ENCODE data around the gene MAPK12. TPM values are rescaled to one million over a fixed set of nuclear protein-coding genes. Genes with fewer than 3 reads are reported as not detected.

The MAPK12 gene
- total and polyA plus RNA-seq, 12 donors: 10.6 to 23.0 (median 16.1) TPM

GRCh38 chr22:50296658-50297490 is 35.4 kb upstream of the MAPK12 start:
- no peaks in the 10 kb centered on the region for H3K9me3 ChIP-seq
- intact Hi-C loops (cut with DNase I): no loop called here
- DNase-seq (no peak), ATAC-seq (peak in 1 of 8 donors; percentile 6)
- peaks cover 64 to 99% (median 81%) of the 10 kb centered on the region in 9 donors for H3K4me1 ChIP-seq
- no peak overlapping the region for H3K4me3 ChIP-seq
- peak overlapping the region in 8 of 10 donors; percentile 15 to 76 (median 40) for H3K27ac ChIP-seq
- peaks cover 0 to 26% (median 0%) of the 10 kb centered on the region in 7 donors for H3K27me3 ChIP-seq
- TF ChIP-seq, protein P1, sequence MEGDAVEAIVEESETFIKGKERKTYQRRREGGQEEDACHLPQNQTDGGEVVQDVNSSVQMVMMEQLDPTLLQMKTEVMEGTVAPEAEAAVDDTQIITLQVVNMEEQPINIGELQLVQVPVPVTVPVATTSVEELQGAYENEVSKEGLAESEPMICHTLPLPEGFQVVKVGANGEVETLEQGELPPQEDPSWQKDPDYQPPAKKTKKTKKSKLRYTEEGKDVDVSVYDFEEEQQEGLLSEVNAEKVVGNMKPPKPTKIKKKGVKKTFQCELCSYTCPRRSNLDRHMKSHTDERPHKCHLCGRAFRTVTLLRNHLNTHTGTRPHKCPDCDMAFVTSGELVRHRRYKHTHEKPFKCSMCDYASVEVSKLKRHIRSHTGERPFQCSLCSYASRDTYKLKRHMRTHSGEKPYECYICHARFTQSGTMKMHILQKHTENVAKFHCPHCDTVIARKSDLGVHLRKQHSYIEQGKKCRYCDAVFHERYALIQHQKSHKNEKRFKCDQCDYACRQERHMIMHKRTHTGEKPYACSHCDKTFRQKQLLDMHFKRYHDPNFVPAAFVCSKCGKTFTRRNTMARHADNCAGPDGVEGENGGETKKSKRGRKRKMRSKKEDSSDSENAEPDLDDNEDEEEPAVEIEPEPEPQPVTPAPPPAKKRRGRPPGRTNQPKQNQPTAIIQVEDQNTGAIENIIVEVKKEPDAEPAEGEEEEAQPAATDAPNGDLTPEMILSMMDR (IDR thresholded peaks at IDR 0.05): no peak
- WGBS, 2 donors: 56% methylated on average over 29 of the region's 29 CpGs
- H3K36me3 ChIP-seq: peaks cover 0 to 25% (median 0%) of the 10 kb centered on the region in 9 donors

DNA sequence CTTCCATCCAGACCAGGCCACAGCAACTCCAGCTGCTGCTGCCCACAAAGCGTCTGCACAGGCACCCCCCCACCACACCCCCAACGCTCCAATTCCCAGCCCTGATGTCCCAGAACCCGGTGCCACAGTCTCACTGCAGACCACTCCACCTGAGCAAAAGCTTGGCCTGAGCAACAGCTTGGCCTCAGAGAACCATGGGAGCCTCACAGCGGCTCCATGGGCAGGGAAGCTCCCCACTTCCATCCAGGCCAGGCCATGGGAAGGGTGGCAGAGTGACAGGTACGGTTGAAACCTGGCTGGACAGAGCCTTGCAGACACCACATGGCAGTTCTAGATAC is 32.8 kb upstream of the MAPK12 start:
- TF ChIP-seq, protein P1 (IDR thresholded peaks at IDR 0.05): no peak
- peaks cover 0 to 12% (median 0%) of the 10 kb centered on the region in 7 donors for H3K27me3 ChIP-seq
- 32 to 33% methylated on average over 5 of the region's 5 CpGs for WGBS, 2 donors
- peak overlapping the region; percentile 39 to 96 (median 90) for H3K27ac ChIP-seq
- peak overlapping the region in 6 of 10 donors; percentile 31 to 44 (median 38) for H3K4me3 ChIP-seq
- H3K4me1 ChIP-seq: peaks cover 43 to 75% (median 55%) of the 10 kb centered on the region in 9 donors
- intact Hi-C loops (cut with DNase I): loop anchor here in 2 of 10 donors (5.0 kb wide), 1 partner anchor 33 kb away; the partner anchor contains the start of gene DENND6B (in 2 of the 2)
- H3K9me3 ChIP-seq: no peaks in the 10 kb centered on the region
- peaks cover 0 to 41% (median 10%) of the 10 kb centered on the region in 9 donors for H3K36me3 ChIP-seq
- no peak for DNase-seq
- ATAC-seq: no peak

- Histone ChIP-seq H3K27me3 (peaks cover 0 to 10% (median 0%) of the 10 kb centered on the region in 7 donors), H3K4me3 (peak overlapping the region in 9 of 10 donors; percentile 3 to 44 (median 35)), H3K27ac (peak overlapping the region; percentile 39 to 96 (median 90)), H3K36me3 (peaks cover 0 to 47% (median 16%) of the 10 kb centered on the region in 9 donors), H3K9me3 (no peaks in the 10 kb centered on the region), H3K4me1 (peaks cover 37 to 69% (median 53%) of the 10 kb centered on the region in 9 donors)
- TF ChIP-seq, protein P1 (IDR thresholded peaks at IDR 0.05): no peak
- intact Hi-C loops (cut with DNase I): loop anchor here in 2 of 10 donors (5.0 kb wide), 1 partner anchor 34 kb away; the partner anchor contains the start of gene DENND6B (in 2 of the 2)
- DNase-seq (peak; percentile 71 to 75), ATAC-seq (peak; percentile 75 to 91 (median 82))
- 15% methylated on average over 40 to 42 of the region's 42 CpGs for WGBS, 2 donors
These were observed 32.2 kb upstream of the MAPK12 start for GRCh38 chr22:50293441-50294318.

All from heart right ventricle (tissue), 16 donors.